HG03571 (cell line): ENCODE data around the gene LMOD2.

Experiments used
- ATAC-seq: cut with Tn5 transposase; IDR thresholded peaks from one replicate; pipeline ENCODE4 v1.9.1; 2021; ENCODE audit not compliant: unreplicated experiment

LMOD2 gene

DNA sequence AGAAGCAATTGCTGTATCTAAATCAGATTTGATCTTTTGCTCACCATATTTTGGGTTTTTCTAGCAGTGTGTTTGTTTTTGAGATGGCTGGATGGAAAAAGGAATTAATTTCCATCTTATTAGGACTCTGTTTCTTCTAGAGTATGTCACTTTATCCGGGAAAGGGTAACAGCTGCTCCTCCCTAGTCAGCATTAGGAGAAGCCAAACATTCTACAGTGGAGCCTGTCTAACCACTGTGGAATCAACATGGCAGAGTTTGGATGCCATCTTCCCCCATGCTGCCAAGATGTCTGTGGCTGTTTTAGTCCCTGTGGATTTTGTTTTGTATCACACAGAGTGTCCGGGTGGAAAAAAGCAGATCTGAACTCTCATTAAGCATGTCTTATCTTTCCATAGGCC lies 16.0 kb upstream of the LMOD2 start:
- ATAC-seq = no peak

DNA sequence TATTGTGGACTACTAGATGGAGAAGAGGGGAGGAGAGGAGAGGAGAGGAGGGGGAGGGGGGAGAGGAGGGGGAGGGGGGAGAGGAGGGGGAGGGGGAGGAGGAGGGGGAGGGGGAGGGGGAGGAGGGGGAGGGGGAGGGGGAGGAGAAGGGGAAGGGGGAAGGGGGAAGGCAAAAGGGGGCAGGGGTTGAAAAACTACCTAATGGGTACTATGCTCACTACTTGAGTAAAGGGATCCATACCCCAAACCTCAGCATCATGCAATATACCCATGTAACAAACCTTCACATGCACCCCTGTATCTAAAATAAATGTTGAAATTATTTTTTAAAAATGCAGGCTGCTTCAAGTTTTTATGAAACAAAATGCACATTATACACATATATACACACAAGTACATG lies 15.1 kb upstream of the LMOD2 start:
- no peak for ATAC-seq

DNA sequence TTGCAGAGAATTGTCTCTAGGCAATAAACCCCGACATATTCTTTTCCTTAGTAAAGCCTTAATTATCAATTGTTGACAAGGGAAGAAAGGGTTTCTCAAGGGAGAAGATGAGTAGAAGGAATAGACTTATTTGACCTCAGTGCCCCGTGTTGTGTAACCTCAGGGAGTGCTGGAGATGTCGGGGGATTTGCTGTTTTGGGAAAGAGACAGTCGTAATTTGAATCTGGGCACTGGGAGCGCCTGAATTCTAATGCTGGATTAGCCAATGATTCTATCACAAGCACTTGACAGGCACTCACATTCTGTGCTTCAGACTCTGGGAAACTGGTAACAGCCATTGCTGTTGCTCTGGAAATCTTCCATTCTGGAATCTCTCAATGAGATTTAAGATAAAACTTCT lies 13.8 kb upstream of the LMOD2 start:
- ATAC-seq = no peak

DNA sequence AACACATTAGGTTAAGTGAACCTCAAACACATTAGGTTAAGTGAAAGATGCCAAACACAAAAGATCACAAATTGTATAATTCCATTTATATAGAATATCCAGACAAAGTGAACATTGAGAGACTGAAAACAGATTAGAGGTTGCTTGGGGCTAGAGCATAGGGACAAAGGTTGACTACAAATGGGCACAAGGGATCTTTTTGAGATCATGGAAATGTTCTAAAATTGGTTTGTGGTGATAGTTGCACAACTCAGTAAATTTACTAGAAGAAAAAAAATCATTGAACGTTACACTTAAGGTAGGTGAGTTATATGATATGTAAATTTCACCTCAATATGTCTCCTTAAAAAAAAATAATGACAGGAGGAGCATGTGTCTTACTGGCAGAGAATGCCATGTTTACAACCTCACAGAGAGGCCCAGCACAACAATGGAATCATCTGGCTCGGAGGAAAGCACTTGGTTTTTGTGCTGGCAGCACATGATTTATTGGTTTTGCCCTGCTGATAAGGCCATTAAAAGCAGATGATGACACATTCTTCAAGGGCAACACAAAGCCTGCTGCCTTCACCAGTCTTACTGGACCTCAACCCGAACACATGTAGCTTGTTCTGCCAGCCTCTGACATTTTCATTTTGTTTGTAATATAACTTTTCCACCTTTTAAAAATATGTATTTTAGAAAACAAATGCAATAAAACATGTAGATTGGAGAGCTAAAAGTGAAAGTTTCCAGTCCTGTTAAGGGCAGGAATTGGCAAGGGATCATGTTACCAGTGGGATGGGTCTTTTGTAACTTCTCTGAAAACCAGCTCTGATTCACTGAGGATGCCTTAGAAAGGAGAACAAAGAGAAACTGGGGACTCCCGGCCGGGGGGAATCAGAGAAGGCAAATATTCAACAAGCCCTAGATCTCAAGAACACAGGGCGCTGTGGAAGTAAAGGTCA lies 11.9 kb upstream of the LMOD2 start:
- no peak for ATAC-seq

- no peak for ATAC-seq
Observed at GRCh38 chr7:123645516-123645915, 10.2 kb upstream of the LMOD2 start.

- ATAC-seq = no peak
Observed at GRCh38 chr7:123647106-123647730, 8.4 kb upstream of the LMOD2 start.

DNA sequence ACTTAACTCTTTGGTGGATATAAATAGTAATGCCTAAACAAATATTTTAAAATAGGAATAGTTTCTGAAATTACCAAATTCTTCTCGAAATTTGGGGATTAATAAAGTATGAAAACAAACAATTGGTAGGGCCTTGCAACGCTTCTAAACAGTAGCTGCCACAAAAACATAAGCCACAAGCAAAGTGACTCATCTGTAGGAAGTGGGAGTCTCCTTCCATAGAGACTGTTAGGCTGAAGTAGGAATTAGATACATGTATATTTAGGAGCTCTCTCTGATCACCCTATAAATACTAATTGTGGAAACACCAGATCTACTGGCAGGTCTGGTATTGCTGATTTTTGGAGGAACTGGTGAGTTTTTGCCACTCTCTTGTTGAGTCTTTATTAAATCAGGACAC lies 5.7 kb upstream of the LMOD2 start:
- no peak for ATAC-seq

DNA sequence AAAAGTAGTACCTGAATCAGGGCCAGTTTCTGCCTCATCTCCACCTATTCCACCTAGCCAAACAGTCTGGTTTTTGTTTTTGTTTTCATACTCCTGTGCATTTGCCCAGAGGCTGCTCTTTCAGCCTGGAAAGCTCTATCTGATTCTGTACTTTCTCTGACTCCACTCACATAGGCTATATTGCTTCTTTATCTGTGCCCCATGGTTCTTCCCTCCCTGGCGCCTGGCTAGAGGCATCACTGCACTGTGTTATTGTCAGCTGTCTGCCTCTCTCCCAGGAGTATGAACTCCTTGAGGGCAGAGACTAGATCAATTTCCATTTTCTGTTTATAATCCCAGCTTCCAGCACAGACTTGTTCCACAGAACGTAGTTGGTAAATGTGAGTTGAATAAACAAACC lies 5.1 kb upstream of the LMOD2 start:
- ATAC-seq = no peak

- ATAC-seq = no peak
Observed at GRCh38 chr7:123652406-123652805, 3.3 kb upstream of the LMOD2 start.

DNA sequence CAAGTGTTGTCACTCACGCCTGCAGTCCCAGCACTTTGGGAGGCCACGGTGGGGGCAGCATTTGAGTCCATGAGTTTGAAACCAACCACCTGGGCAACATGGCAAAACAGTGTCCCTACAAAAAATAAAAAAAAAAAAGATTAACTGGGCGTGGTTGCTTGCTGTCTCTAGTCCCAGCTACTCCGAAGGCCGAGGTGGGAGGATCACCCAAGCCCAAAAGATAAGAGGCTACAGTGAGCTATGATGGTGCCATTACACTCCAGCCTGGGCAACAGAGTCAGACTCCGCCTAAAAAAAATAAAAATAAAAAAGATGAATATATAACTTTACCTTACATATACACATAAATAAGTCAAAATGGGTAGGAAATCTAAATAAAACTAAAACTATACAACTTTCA lies 2.5 kb upstream of the LMOD2 start:
- no peak for ATAC-seq

DNA sequence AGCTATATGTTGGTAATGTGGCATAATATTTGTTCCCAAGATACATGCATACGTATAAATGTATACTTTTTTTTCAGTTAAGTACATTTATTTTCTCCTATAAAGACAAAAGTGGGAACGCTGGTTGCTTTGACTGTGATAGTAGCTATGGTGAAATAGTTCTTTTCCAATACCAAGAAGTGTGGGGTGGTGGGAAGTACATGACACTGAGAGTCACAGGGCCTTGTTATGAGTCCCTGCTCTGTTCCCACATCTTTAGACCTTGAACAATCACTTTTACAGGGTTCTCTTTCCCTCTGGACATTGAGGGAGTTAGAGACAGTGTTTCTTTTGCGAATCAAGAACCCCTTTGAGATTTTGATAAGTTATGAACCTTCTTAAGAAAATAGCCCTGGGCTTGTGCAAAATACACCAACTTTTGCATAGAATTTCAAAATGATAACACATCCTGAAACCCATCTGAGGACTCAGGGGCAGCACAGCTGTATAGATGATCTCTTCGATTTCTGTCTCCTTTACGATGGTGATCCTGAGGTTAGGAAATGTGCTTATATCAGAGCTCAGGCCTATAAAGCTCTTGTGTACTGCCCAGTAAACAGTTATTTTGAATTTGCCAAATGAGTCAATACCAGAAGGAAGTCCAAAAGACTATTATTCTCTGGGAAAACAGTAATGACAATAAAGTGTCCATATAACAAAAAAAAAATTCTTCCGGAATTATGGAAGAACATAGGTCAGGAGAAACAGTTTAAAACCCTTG lies 1.1 kb downstream of the LMOD2 start:
- ATAC-seq = no peak

GRCh38 chr7:123657304-123657685 lies 1.6 kb downstream of the LMOD2 start:
- ATAC-seq = no peak

DNA sequence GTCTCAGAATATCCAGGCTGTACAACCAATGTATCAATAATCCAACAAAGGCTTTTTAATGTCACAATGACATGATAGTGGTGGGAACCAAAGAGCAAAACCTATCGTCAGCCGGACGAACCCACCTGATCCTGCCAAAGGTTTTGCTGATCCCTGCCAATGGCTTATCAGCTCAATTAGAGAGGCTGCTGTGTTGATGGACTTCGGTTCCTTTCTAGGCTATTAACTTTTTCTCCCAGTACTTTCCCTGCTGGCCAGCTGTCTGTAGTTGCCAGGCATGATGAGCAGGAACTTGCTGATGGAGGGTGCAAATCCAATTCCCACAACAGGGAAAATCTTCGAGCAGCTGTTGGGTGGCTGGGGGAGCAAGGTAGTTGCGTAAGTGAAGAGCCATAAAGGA lies 2.4 kb downstream of the LMOD2 start:
- ATAC-seq = no peak

- ATAC-seq = no peak
Observed at GRCh38 chr7:123660514-123661354, 5.1 kb downstream of the LMOD2 start.

GRCh38 chr7:123661765-123662164 lies 6.1 kb downstream of the LMOD2 start:
- ATAC-seq = no peak

DNA sequence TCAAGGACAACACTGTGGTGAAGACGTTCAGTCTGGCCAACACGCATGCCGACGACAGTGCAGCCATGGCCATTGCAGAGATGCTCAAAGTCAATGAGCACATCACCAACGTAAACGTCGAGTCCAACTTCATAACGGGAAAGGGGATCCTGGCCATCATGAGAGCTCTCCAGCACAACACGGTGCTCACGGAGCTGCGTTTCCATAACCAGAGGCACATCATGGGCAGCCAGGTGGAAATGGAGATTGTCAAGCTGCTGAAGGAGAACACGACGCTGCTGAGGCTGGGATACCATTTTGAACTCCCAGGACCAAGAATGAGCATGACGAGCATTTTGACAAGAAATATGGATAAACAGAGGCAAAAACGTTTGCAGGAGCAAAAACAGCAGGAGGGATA lies 6.6 kb downstream of the LMOD2 start:
- ATAC-seq = no peak

GRCh38 chr7:123662755-123663154 lies 7.1 kb downstream of the LMOD2 start:
- no peak for ATAC-seq

DNA sequence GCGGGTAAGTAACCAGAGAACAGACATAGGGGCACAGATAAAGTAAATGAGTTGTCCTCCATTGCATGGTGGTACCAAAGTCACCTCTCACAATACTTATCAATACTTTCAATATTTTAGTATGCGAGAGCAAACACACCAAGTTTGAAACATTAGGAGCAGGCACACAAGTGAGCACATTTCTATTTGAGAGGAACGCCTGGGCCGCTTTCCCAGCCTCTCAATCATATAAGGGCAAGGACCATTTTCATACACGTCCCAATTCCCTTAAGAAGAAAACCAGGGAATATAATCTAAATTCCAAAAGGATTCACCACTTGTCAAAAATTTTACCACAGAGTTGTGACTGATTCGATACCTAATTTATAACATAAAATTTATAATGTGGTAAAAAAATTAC lies 7.5 kb downstream of the LMOD2 start:
- ATAC-seq = no peak

GRCh38 chr7:123665157-123665556 lies 9.5 kb downstream of the LMOD2 start:
- no peak for ATAC-seq

DNA sequence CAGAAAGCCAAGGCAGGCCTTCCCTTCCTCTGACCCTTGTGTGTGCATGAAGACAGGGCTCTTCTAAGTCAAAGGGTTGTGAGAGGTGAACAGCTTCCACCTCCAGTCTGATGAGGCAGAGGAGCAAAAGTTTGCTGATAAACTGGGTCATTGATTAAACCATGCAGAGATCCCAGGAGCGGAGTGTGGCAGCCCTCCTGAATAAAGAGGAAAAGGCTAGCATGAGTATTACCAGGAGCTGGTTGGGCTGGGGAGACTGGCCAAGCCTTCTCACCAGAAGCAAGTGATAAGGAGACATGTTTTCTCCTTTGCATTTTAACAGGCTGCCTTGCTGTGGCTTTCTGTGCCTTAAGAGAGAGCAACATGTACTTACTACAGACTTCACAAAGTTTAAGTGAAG lies 10.2 kb downstream of the LMOD2 start:
- ATAC-seq = no peak

- no peak for ATAC-seq
Observed at GRCh38 chr7:123666492-123666891, 10.8 kb downstream of the LMOD2 start.
